ENCODE measurements around the gene COX7B.
A peak's percentile ranks its signal among the peaks of the same experiment; 100 is the strongest.
"Not testable (repeated sequence)": the region's sequence is repeated elsewhere in the genome, so short reads cannot be mapped to it uniquely, and the experiment has no call there.

The COX7B gene

GRCh38 chrX:77899081-77899828 lies at the start of gene COX7B:
Gene COX7B (plus strand): TSS chrX:77899468. CDS start chrX:77899554, 86 bp downstream.
- peak; percentile 13 for DNase-seq (ENCODE audit: low read depth, low spot score)

- no peak for DNase-seq (ENCODE audit: low read depth, low spot score)
Measured at GRCh38 chrX:77875372-77875771, 23.9 kb upstream of the COX7B start.

DNA sequence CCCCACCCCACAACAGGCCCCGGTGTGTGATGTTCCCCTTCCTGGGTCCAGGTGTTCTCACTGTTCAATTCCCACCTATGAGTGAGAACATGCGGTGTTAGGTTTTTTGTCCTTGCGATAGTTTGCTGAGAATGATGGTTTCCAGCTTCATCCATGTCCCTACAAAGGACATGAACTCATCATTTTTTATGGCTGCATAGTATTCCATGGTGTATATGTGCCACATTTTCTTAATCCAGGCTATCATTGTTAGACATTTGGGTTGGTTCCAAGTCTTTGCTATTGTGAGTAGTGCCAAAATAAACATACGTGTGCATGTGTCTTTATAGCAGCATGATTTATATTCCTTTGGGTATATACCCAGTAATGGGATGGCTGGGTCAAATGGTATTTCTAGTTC lies 17.9 kb upstream of the COX7B start:
- not testable (repeated sequence) for DNase-seq (ENCODE audit: low read depth, low spot score)

DNA sequence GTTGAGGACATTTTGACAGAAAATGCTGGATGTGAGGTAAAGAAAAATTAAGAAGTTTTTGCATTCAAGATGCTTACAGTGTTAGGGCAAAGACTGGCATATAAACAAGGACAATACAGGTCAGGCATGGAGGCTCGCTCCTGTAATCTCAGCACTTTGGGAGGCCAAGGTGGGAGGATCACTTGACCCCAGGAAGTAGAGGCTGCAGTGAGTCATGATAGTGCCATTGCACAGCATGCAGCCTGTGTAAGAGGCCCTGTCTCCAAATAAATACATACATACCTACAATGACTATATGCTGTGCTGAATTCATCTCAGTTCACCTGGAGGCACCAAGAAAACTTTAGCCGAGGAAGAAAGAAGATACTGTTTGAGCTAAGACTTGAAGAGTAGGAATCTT lies 6.4 kb upstream of the COX7B start:
- DNase-seq (ENCODE audit: low read depth, low spot score) = no peak

DNA sequence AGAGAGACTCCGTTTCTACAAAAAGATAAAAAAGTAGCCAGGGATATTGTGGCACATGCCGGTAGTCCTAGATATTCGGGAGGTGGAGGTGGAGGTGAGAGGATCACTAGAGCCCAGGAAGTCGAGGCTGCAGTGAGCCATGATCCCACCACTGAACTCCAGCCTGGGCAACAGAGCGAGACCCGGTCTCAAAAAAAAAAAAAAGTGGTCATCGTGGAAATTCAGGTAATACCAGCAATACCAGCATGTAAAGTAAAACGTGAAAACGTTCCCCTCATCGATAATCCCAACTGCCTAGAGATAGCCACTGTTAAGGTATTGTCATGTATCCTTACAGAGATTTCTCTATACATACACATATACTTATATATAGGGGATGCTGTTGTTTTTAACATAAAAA lies 5.6 kb upstream of the COX7B start:
- no peak for DNase-seq (ENCODE audit: low read depth, low spot score)

GRCh38 chrX:77894921-77895886 lies 4.1 kb upstream of the COX7B start, which contains the start of gene MAGT1:
Gene MAGT1 (minus strand): TSS chrX:77895435. CDS start chrX:77895410, 25 bp downstream.
- peak; percentile 71 for DNase-seq (ENCODE audit: low read depth, low spot score)

DNA sequence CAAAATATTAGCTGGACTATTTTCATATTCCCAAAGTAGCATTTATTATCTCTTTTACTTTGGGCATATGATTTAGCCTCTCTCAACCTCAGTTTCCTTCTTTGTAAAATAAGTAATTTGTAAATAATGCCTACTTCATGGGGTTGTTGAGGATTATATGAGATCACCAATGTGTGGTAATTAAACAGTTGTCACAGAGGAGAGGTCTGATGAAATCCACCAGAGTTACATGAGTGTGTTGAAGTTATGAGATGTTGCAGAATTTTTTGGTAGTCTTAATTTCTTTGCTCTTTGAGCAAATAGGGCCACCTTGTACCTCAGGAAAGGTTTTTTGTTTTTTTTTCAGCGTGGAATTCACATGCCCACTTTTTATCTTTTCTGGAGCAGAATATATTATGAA lies 1.4 kb downstream of the COX7B start:
- no peak for DNase-seq (ENCODE audit: low read depth, low spot score)

GRCh38 chrX:77901506-77901905 lies 2.2 kb downstream of the COX7B start:
- no peak for DNase-seq (ENCODE audit: low read depth, low spot score)

- DNase-seq (ENCODE audit: low read depth, low spot score) = peak; percentile 83
Measured at GRCh38 chrX:77910108-77910840, 11.0 kb downstream of the COX7B start, which contains the start of gene ATP7A. Gene ATP7A (plus strand): TSS chrX:77910693. CDS start chrX:77971642, 60,949 bp downstream.

- DNase-seq (ENCODE audit: low read depth, low spot score) = no peak
Measured at GRCh38 chrX:77917294-77917933, 18.1 kb downstream of the COX7B start.

GRCh38 chrX:77918568-77918967 lies 19.3 kb downstream of the COX7B start:
- no peak for DNase-seq (ENCODE audit: low read depth, low spot score)

GRCh38 chrX:77919370-77919769 lies 20.1 kb downstream of the COX7B start:
- not testable (repeated sequence) for DNase-seq (ENCODE audit: low read depth, low spot score)

DNA sequence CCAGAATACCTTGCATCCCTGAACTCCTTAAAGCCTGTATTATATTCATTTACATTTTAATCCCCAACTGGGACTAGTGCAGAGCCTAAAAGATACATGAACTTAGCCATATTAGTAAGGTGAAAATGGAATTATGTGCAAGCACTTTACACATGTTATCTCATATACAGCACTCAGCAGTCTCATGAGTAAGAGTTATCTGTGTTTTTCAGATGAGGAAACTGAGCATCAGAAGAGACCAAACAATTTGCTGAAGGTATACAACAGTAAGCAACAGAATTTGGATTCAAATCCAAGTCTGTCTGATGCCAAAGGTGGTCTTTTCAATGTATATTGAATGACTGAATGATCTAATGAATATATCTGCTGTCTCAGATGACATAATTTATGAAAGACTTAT lies 23.5 kb downstream of the COX7B start:
- no peak for DNase-seq (ENCODE audit: low read depth, low spot score)

- DNase-seq (ENCODE audit: low read depth, low spot score) = no peak
Measured at GRCh38 chrX:77924320-77924859, 25.1 kb downstream of the COX7B start.

DNA sequence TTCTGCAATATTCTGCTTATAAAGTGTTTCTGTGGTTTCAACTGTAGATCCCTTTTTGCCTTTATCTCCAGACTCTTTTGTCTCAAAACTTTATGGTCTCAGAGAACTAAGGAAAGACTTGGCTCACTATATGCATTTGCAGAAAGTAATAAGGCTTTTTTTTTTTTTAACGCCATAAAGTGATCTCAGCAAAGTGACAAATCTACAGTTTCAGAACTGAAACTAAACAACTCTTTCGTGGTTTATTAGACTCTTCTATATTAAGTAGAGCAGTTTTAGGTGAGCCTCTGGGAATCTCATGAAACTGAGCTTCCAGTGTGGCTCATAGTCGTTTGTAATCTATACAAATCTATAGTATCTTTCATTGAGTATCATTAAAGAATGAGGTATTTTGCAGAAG lies 26.5 kb downstream of the COX7B start:
- DNase-seq (ENCODE audit: low read depth, low spot score) = no peak

DNA sequence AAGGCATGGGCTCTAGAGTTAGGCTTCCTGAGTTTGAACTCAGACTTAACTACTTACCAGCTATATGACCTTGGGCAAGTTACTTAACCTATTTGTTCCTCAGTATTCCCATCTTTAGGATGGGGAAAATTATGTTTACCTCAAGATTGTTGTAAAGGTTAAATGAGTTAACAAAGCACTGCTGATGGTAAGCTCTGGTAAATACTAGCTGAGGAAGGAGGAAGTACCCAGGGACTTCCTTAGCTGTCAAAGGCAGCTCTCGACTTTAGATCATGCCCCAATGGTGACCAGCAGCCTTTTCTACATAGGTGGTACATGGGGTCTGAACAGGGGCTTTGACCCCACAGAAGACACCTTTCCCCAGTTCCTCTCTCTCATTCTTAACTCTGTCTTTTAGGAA lies 31.3 kb downstream of the COX7B start:
- no peak for DNase-seq (ENCODE audit: low read depth, low spot score)

DNA sequence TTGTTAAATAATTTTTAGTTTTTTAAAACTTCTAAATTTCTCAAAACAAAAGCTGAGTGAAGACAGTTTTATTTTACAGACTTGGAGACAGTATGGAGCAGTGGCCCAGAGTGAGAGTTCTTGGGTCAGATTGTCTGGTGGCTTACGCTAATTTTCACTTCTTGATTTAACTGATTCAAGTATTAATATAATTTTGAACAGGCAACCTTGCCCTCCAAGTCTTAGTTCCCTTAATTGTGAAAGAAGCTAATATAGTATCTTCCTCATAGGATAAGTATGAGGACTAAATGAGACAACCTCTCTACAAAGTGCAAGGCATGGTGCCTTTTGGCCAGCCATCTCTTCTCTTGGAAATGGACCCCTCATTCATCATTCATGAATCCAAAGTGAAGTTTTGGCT lies 36.6 kb downstream of the COX7B start:
- DNase-seq (ENCODE audit: low read depth, low spot score) = no peak

DNA sequence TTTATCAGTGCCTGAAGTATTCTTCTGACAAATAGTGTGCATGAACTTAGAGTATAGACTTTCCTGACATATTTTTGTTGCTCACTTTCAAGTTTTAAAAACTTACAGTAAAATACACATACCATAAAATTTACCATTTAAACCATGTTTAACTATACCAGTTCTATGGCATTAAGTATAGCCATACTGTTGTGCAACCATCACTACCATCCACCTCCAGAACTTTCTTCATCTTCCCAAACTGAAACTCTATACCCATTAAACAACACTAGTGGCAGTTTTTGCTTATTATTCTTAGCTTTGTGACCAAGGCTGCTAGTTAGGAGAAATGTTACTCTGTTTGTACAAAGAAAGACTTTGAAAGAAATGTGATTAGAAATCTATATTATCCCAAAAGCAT lies 37.0 kb downstream of the COX7B start:
- no peak for DNase-seq (ENCODE audit: low read depth, low spot score)

GRCh38 chrX:77937291-77937690 lies 38.0 kb downstream of the COX7B start:
- DNase-seq (ENCODE audit: low read depth, low spot score) = no peak

DNA sequence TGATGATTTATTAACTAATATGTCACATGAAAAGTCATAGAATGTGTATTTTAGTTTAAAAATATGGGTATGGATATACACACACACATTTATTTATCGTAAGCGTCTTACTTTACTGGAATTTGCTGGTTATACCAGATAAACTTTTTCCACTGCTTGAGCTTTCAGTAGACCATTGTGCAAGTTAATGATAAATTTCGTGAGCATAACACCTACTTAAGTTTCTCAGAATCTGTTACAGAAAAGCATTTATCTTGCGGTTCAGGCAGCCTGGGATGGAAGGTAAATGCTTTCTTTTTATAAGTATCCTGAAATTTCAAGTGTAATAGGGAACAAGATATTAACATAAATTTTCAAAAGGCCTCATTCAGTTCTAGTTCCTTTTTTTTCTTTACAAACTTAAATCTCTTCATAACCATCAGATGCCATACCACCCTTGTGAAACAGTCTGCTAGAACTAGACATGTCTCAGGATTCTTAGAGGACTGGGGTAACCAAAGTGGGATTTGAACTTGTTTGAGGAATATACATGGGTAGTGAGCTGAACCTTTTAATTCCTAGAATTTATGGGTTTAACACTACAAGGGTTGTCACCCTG lies 38.9 kb downstream of the COX7B start:
- no peak for DNase-seq (ENCODE audit: low read depth, low spot score)

GRCh38 chrX:77945031-77945430 lies 45.8 kb downstream of the COX7B start:
- DNase-seq (ENCODE audit: low read depth, low spot score) = not testable (repeated sequence)

Data from activated naive CD8-positive, alpha-beta T cell treated with anti-CD3 and anti-CD28 coated beads, Interleukin-2, amount 50 U/mL, for 16 hours (primary cell).